ENCODE measurements around the gene SPATC1L.

The SPATC1L gene

DNA sequence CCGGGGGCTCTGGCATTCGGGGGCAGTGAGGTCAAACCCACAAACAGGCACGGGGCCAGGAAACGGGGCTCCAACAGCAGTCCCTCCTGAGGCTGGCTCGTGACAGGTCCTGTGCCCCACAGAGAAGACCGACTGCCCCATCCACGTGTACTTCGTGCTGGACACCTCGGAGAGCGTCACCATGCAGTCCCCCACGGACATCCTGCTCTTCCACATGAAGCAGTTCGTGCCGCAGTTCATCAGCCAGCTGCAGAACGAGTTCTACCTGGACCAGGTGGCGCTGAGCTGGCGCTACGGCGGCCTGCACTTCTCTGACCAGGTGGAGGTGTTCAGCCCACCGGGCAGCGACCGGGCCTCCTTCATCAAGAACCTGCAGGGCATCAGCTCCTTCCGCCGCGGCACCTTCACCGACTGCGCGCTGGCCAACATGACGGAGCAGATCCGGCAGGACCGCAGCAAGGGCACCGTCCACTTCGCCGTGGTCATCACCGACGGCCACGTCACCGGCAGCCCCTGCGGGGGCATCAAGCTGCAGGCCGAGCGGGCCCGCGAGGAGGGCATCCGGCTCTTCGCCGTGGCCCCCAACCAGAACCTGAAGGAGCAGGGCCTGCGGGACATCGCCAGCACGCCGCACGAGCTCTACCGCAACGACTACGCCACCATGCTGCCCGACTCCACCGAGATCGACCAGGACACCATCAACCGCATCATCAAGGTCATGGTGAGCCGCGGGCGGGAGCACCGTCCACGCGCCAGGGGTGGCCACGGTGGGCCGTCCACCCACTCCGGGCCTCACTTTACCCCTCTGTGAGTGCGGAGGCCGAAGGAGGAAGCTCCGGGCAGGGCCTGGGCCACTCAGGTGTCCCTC lies 72.2 kb downstream of the SPATC1L start:
- no peak for TF ChIP-seq SIN3A (IDR thresholded peaks at IDR 0.05; ENCODE audit: borderline replicate concordance, insufficient read depth, low read length)
- TF ChIP-seq TAF1 (IDR thresholded peaks at IDR 0.05; ENCODE audit: borderline replicate concordance, insufficient read depth, low read length), result no peak
- no peak for TF ChIP-seq POLR2AphosphoS5 (IDR thresholded peaks at IDR 0.05; ENCODE audit: low read depth, low read length)
- TF ChIP-seq, protein P1, sequence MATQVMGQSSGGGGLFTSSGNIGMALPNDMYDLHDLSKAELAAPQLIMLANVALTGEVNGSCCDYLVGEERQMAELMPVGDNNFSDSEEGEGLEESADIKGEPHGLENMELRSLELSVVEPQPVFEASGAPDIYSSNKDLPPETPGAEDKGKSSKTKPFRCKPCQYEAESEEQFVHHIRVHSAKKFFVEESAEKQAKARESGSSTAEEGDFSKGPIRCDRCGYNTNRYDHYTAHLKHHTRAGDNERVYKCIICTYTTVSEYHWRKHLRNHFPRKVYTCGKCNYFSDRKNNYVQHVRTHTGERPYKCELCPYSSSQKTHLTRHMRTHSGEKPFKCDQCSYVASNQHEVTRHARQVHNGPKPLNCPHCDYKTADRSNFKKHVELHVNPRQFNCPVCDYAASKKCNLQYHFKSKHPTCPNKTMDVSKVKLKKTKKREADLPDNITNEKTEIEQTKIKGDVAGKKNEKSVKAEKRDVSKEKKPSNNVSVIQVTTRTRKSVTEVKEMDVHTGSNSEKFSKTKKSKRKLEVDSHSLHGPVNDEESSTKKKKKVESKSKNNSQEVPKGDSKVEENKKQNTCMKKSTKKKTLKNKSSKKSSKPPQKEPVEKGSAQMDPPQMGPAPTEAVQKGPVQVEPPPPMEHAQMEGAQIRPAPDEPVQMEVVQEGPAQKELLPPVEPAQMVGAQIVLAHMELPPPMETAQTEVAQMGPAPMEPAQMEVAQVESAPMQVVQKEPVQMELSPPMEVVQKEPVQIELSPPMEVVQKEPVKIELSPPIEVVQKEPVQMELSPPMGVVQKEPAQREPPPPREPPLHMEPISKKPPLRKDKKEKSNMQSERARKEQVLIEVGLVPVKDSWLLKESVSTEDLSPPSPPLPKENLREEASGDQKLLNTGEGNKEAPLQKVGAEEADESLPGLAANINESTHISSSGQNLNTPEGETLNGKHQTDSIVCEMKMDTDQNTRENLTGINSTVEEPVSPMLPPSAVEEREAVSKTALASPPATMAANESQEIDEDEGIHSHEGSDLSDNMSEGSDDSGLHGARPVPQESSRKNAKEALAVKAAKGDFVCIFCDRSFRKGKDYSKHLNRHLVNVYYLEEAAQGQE (IDR thresholded peaks at IDR 0.05; ENCODE audit: insufficient read depth in 1 of 2, low read depth in 2 of 2, low read length in 2 of 2), result no peak
- TF ChIP-seq FOXP2 (optimal IDR thresholded peaks at IDR 0.05; ENCODE audit: borderline replicate concordance, extremely low read depth, extremely low read length, insufficient read depth), result no peak

DNA sequence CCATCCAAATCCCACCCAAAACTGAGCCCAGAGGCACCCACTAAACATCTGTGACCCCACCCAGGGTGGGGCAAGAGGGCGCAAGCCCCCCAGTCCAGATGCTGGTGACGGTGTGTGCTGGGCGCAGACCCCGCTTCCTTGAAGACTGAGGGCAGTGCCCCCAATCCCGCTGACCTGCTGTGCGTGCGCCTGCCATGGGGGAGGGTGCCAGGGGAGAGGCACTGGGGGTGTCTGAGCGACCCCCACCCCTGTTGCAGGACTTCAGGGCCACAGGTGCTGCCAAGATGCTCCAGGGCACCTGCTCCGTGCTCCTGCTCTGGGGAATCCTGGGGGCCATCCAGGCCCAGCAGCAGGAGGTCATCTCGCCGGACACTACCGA lies 73.1 kb downstream of the SPATC1L start:
- TF ChIP-seq POLR2AphosphoS5 (IDR thresholded peaks at IDR 0.05; ENCODE audit: low read depth, low read length) (no peak), FOXP2 (optimal IDR thresholded peaks at IDR 0.05; ENCODE audit: borderline replicate concordance, extremely low read depth, extremely low read length, insufficient read depth) (no peak), TAF1 (IDR thresholded peaks at IDR 0.05; ENCODE audit: borderline replicate concordance, insufficient read depth, low read length) (no peak), SIN3A (IDR thresholded peaks at IDR 0.05; ENCODE audit: borderline replicate concordance, insufficient read depth, low read length) (no peak)
- TF ChIP-seq, protein P1 (IDR thresholded peaks at IDR 0.05; ENCODE audit: insufficient read depth in 1 of 2, low read depth in 2 of 2, low read length in 2 of 2), result no peak
